Dendritic cell treated with granulocyte-macrophage colony-stimulating factor and Interleukin-4, amounts not matched to agents 40 ng/mL and 50 ng/mL, for 4 days (primary cell): ENCODE measurements around the gene EPS15.
"Not testable (repeated sequence)": the region's sequence is repeated elsewhere in the genome, so short reads cannot be mapped to it uniquely, and the experiment has no call there.

Experiments
- H3K27ac Mint-ChIP-seq: one replicate; pipeline ENCODE4 v1.8.0; 2022; ENCODE audit warnings: mild to moderate bottlenecking, mixed read lengths
- H3K27me3 Mint-ChIP-seq: one replicate; pipeline ENCODE4 v1.8.0; 2022; ENCODE audit warnings: mild to moderate bottlenecking, mixed read lengths
- H3K36me3 Mint-ChIP-seq: one replicate; pipeline ENCODE4 v1.8.0; 2022; ENCODE audit warnings: low read depth, mixed read lengths
- H3K4me1 Mint-ChIP-seq: one replicate; pipeline ENCODE4 v1.8.0; 2022; ENCODE audit warnings: low read depth, mixed read lengths
- H3K4me3 Mint-ChIP-seq: one replicate; pipeline ENCODE4 v1.8.0; 2022; ENCODE audit warnings: mild to moderate bottlenecking, moderate library complexity, mixed read lengths
- H3K9me3 Mint-ChIP-seq: one replicate; pipeline ENCODE4 v1.8.0; 2022; ENCODE audit warnings: mixed read lengths
- intact Hi-C: fragments of 100-400 bp; cut with micrococcal nuclease; formaldehyde crosslinking; loops from one replicate; pipeline ENCODE4 v1.15.0; 2022

Gene EPS15

GRCh38 chr1:51515312-51515960 is 3.6 kb downstream of the EPS15 start:
- Mint-ChIP-seq H3K9me3 (no peaks in the 10 kb centered on the region), H3K36me3 (peaks cover 16% of the 10 kb centered on the region), H3K27me3 (no peaks in the 10 kb centered on the region), H3K27ac (peak overlapping the region; percentile 58), H3K4me3 (peak overlapping the region; percentile 49), H3K4me1 (peaks cover 30% of the 10 kb centered on the region)
- intact Hi-C loops, result loop anchor here (5.0 kb wide), 1 partner anchor 43 kb away; no protein-coding TSS in a partner anchor

GRCh38 chr1:51514733-51515132 is 4.3 kb downstream of the EPS15 start:
- Mint-ChIP-seq H3K36me3 (peaks cover 23% of the 10 kb centered on the region), H3K4me3 (peak overlapping the region; percentile 44), H3K27me3 (no peaks in the 10 kb centered on the region), H3K27ac (peak overlapping the region; percentile 58), H3K9me3 (no peaks in the 10 kb centered on the region), H3K4me1 (peaks cover 30% of the 10 kb centered on the region)
- intact Hi-C loops, result loop anchor here (5.0 kb wide), 1 partner anchor 42 kb away; no protein-coding TSS in a partner anchor

GRCh38 chr1:51512606-51513005 is 6.5 kb downstream of the EPS15 start:
- H3K36me3 Mint-ChIP-seq, result peaks cover 19% of the 10 kb centered on the region
- no peak overlapping the region for H3K4me3 Mint-ChIP-seq
- H3K27ac Mint-ChIP-seq, result no peak overlapping the region
- peaks cover 37% of the 10 kb centered on the region for H3K4me1 Mint-ChIP-seq
- no peaks in the 10 kb centered on the region for H3K27me3 Mint-ChIP-seq
- intact Hi-C loops, result no loop called here
- H3K9me3 Mint-ChIP-seq, result no peaks in the 10 kb centered on the region

GRCh38 chr1:51512120-51512519 is 6.9 kb downstream of the EPS15 start:
- intact Hi-C loops, result no loop called here
- Mint-ChIP-seq H3K4me1 (peaks cover 42% of the 10 kb centered on the region), H3K27ac (no peak overlapping the region), H3K27me3 (no peaks in the 10 kb centered on the region), H3K4me3 (no peak overlapping the region), H3K36me3 (peaks cover 19% of the 10 kb centered on the region), H3K9me3 (no peaks in the 10 kb centered on the region)

- H3K4me1 Mint-ChIP-seq, result peaks cover 44% of the 10 kb centered on the region
- H3K27me3 Mint-ChIP-seq, result no peaks in the 10 kb centered on the region
- peak overlapping the region; percentile 30 for H3K27ac Mint-ChIP-seq
- intact Hi-C loops, result no loop called here
- H3K36me3 Mint-ChIP-seq, result peaks cover 35% of the 10 kb centered on the region
- no peak overlapping the region for H3K4me3 Mint-ChIP-seq
- H3K9me3 Mint-ChIP-seq, result no peaks in the 10 kb centered on the region
These were observed 9.3 kb downstream of the EPS15 start for GRCh38 chr1:51509773-51510172.

- no peaks in the 10 kb centered on the region for H3K9me3 Mint-ChIP-seq
- H3K4me1 Mint-ChIP-seq, result peaks cover 54% of the 10 kb centered on the region
- intact Hi-C loops, result no loop called here
- H3K27ac Mint-ChIP-seq, result peak overlapping the region; percentile 32
- H3K36me3 Mint-ChIP-seq, result peaks cover 65% of the 10 kb centered on the region
- H3K27me3 Mint-ChIP-seq, result no peaks in the 10 kb centered on the region
- no peak overlapping the region for H3K4me3 Mint-ChIP-seq
These were observed 12.5 kb downstream of the EPS15 start for GRCh38 chr1:51506537-51506936.

GRCh38 chr1:51504806-51505525 is 14.1 kb downstream of the EPS15 start:
- H3K4me3 Mint-ChIP-seq, result no peak overlapping the region
- H3K27ac Mint-ChIP-seq, result no peak overlapping the region
- H3K36me3 Mint-ChIP-seq, result peaks cover 77% of the 10 kb centered on the region
- intact Hi-C loops, result no loop called here
- no peaks in the 10 kb centered on the region for H3K27me3 Mint-ChIP-seq
- peaks cover 56% of the 10 kb centered on the region for H3K4me1 Mint-ChIP-seq
- peaks cover 3% of the 10 kb centered on the region for H3K9me3 Mint-ChIP-seq

- intact Hi-C loops, H3K27me3 Mint-ChIP-seq, H3K9me3 Mint-ChIP-seq, H3K4me3 Mint-ChIP-seq, H3K27ac Mint-ChIP-seq: not testable (repeated sequence)
- H3K36me3 Mint-ChIP-seq, result peaks cover 76% of the 10 kb centered on the region
- peaks cover 47% of the 10 kb centered on the region for H3K4me1 Mint-ChIP-seq
These were observed 17.8 kb downstream of the EPS15 start for GRCh38 chr1:51501218-51501630.

GRCh38 chr1:51499694-51500093 is 19.4 kb downstream of the EPS15 start:
- peaks cover 68% of the 10 kb centered on the region for H3K36me3 Mint-ChIP-seq
- intact Hi-C loops, result no loop called here
- no peak overlapping the region for H3K4me3 Mint-ChIP-seq
- H3K27ac Mint-ChIP-seq, result no peak overlapping the region
- peaks cover 44% of the 10 kb centered on the region for H3K4me1 Mint-ChIP-seq
- H3K27me3 Mint-ChIP-seq, result no peaks in the 10 kb centered on the region
- H3K9me3 Mint-ChIP-seq, result peaks cover 7% of the 10 kb centered on the region

- H3K27ac Mint-ChIP-seq, result no peak overlapping the region
- no peaks in the 10 kb centered on the region for H3K27me3 Mint-ChIP-seq
- H3K4me1 Mint-ChIP-seq, result peaks cover 51% of the 10 kb centered on the region
- peaks cover 7% of the 10 kb centered on the region for H3K9me3 Mint-ChIP-seq
- H3K4me3 Mint-ChIP-seq, result no peak overlapping the region
- intact Hi-C loops, result no loop called here
- H3K36me3 Mint-ChIP-seq, result peaks cover 61% of the 10 kb centered on the region
These were observed 20.1 kb downstream of the EPS15 start for GRCh38 chr1:51498924-51499323.

GRCh38 chr1:51497340-51497739 is 21.7 kb downstream of the EPS15 start:
- H3K27me3 Mint-ChIP-seq, result no peaks in the 10 kb centered on the region
- H3K27ac Mint-ChIP-seq, result no peak overlapping the region
- intact Hi-C loops, result no loop called here
- peaks cover 54% of the 10 kb centered on the region for H3K4me1 Mint-ChIP-seq
- no peak overlapping the region for H3K4me3 Mint-ChIP-seq
- H3K36me3 Mint-ChIP-seq, result peaks cover 45% of the 10 kb centered on the region
- peaks cover 7% of the 10 kb centered on the region for H3K9me3 Mint-ChIP-seq

GRCh38 chr1:51494138-51494830 is 24.8 kb downstream of the EPS15 start:
- intact Hi-C loops, result no loop called here
- no peak overlapping the region for H3K4me3 Mint-ChIP-seq
- no peaks in the 10 kb centered on the region for H3K9me3 Mint-ChIP-seq
- no peaks in the 10 kb centered on the region for H3K27me3 Mint-ChIP-seq
- peak overlapping the region; percentile 3 for H3K27ac Mint-ChIP-seq
- H3K36me3 Mint-ChIP-seq, result peaks cover 21% of the 10 kb centered on the region
- H3K4me1 Mint-ChIP-seq, result peaks cover 58% of the 10 kb centered on the region

GRCh38 chr1:51491166-51491981 is 27.7 kb downstream of the EPS15 start:
- Mint-ChIP-seq H3K4me3 (peak overlapping the region; percentile 30), H3K4me1 (peaks cover 59% of the 10 kb centered on the region), H3K27me3 (no peaks in the 10 kb centered on the region)

More at GRCh38 chr1:51491166-51491981, 27.7 kb downstream of the EPS15 start:
- H3K27ac Mint-ChIP-seq, result peak overlapping the region; percentile 52
- peaks cover 6% of the 10 kb centered on the region for H3K36me3 Mint-ChIP-seq
- H3K9me3 Mint-ChIP-seq, result no peaks in the 10 kb centered on the region
- intact Hi-C loops, result no loop called here
